ELR (cell line): Measurements from ENCODE around the gene SLC11A2.
"Not testable (repeated sequence)": the region's sequence is repeated elsewhere in the genome, so short reads cannot be mapped to it uniquely, and the experiment has no call there.

Source experiments
- DNase-seq: peaks from one replicate; pipeline ENCODE4 v3.0.0-alpha.2; 2015; ENCODE audit warnings: low read depth

SLC11A2 gene

GRCh38 chr12:50990147-50990727 is 35.9 kb downstream of the SLC11A2 start:
- no peak for DNase-seq

GRCh38 chr12:50988871-50989270 is 37.3 kb downstream of the SLC11A2 start:
- no peak for DNase-seq

- DNase-seq, result peak; percentile 27
These were observed 38.1 kb downstream of the SLC11A2 start for GRCh38 chr12:50988051-50988450.

GRCh38 chr12:50986966-50987737 is 39.0 kb downstream of the SLC11A2 start:
- peak; percentile 65 for DNase-seq

GRCh38 chr12:50985322-50985721 is 40.9 kb downstream of the SLC11A2 start:
- peak; percentile 75 for DNase-seq

GRCh38 chr12:50984586-50985298 is 41.4 kb downstream of the SLC11A2 start:
- peak; percentile 40 for DNase-seq

- DNase-seq, result no peak
These were observed 44.6 kb downstream of the SLC11A2 start for GRCh38 chr12:50981319-50982239.

GRCh38 chr12:50980545-50980944 is 45.6 kb downstream of the SLC11A2 start:
- DNase-seq, result no peak

- DNase-seq, result no peak
These were observed 46.7 kb downstream of the SLC11A2 start for GRCh38 chr12:50979369-50980052.

GRCh38 chr12:50971946-50972345 is 54.2 kb downstream of the SLC11A2 start:
- no peak for DNase-seq

GRCh38 chr12:50964432-50964831 is 61.8 kb downstream of the SLC11A2 start:
- no peak for DNase-seq

GRCh38 chr12:50961708-50962107 is 64.5 kb downstream of the SLC11A2 start:
- peak; percentile 7 for DNase-seq

- DNase-seq, result no peak
These were observed 66.1 kb downstream of the SLC11A2 start for GRCh38 chr12:50960130-50960529.

GRCh38 chr12:50955697-50956096 is 70.5 kb downstream of the SLC11A2 start:
- no peak for DNase-seq

- no peak for DNase-seq
These were observed 70.9 kb downstream of the SLC11A2 start for GRCh38 chr12:50955288-50955687.

- DNase-seq, result not testable (repeated sequence)
These were observed 71.4 kb downstream of the SLC11A2 start for GRCh38 chr12:50954789-50955188.

- DNase-seq, result no peak
These were observed 73.1 kb downstream of the SLC11A2 start for GRCh38 chr12:50953047-50953446.

GRCh38 chr12:50952510-50952909 is 73.7 kb downstream of the SLC11A2 start, which contains the start of gene HIGD1C:
Gene HIGD1C (plus strand): TSS chr12:50952544. CDS start chr12:50953999, 1,455 bp downstream.
- DNase-seq, result no peak

- DNase-seq, result no peak
These were observed 75.1 kb downstream of the SLC11A2 start for GRCh38 chr12:50951112-50951511.

- no peak for DNase-seq
These were observed 76.3 kb downstream of the SLC11A2 start for GRCh38 chr12:50949801-50950302.

- no peak for DNase-seq
These were observed 77.4 kb downstream of the SLC11A2 start for GRCh38 chr12:50948798-50949197.
